ENCODE data around the gene CCL14.

DNA sequence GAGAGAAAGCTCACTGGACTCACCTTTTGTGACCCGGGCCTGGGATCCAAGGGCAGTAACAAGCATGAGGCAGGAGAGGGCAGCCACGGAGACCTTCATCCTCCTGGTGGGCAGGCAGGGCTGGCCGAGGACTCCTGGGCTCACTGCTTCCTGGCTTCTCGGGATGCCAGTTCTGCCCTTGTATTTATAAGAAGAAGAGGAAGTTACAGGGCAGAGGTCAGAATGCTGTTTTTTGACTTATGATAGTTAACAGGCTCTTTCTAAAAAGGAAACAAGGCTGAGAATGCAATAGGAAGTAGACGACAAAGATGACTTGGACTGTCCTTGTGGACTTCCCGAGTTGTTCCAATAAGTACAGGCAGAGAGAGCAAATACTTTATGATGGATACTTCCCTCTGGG is 31.3 kb upstream of the CCL14 start, which contains the start of gene CCL23:
- TF ChIP-seq, protein P1, sequence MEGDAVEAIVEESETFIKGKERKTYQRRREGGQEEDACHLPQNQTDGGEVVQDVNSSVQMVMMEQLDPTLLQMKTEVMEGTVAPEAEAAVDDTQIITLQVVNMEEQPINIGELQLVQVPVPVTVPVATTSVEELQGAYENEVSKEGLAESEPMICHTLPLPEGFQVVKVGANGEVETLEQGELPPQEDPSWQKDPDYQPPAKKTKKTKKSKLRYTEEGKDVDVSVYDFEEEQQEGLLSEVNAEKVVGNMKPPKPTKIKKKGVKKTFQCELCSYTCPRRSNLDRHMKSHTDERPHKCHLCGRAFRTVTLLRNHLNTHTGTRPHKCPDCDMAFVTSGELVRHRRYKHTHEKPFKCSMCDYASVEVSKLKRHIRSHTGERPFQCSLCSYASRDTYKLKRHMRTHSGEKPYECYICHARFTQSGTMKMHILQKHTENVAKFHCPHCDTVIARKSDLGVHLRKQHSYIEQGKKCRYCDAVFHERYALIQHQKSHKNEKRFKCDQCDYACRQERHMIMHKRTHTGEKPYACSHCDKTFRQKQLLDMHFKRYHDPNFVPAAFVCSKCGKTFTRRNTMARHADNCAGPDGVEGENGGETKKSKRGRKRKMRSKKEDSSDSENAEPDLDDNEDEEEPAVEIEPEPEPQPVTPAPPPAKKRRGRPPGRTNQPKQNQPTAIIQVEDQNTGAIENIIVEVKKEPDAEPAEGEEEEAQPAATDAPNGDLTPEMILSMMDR (IDR thresholded peaks at IDR 0.05; ENCODE audit: low read depth, low read length): no peak
- TF ChIP-seq POLR2A (IDR thresholded peaks at IDR 0.05; ENCODE audit: extremely low read depth, insufficient read length): no peak

Data from NB4 (cell line).